Left lung (tissue), 10 donors: ENCODE results near the gene NDRG3. TPM values are rescaled to one million over a fixed set of nuclear protein-coding genes. Genes with fewer than 3 reads are reported as not detected.

Experiments
- ATAC-seq: fragments of 200-7000 bp; cut with Tn5 transposase; one replicate; pipeline ENCODE4 v1.9.1; 2020; ENCODE audit warnings: moderate library complexity
- DNase-seq, 4 donors: peaks; one replicate each; pipeline ENCODE4 v3.0.0-alpha.2; 2013 to 2020
- H3K27ac ChIP-seq, 2 donors: fragments of 200-600 bp; sonication (generic) in 1 of 2; one replicate each; pipeline versions ENCODE4 v1.5.0 to v1.8.0; 2020 to 2021
- H3K27me3 ChIP-seq, 2 donors: fragments of 200-600 bp; sonication (generic) in 1 of 2; one replicate each; pipeline versions ENCODE4 v1.5.0 to v1.8.0; 2020 to 2021
- H3K36me3 ChIP-seq, 2 donors: fragments of 200-600 bp; sonication (generic) in 1 of 2; one replicate each; pipeline versions ENCODE4 v1.5.0 to v1.8.0; 2020 to 2021
- H3K4me1 ChIP-seq, 2 donors: fragments of 200-600 bp; one replicate each; pipeline ENCODE4 v1.8.0; 2021
- H3K4me3 ChIP-seq, 2 donors: fragments of 200-600 bp; sonication (generic) in 1 of 2; one replicate each; pipeline versions ENCODE4 v1.5.0 to v1.8.0; 2020 to 2021; ENCODE audit warnings: mild to moderate bottlenecking in 1 of 2
- H3K9me3 ChIP-seq, 2 donors: fragments of 200-600 bp; sonication (generic) in 1 of 2; one replicate each; pipeline versions ENCODE4 v1.5.0 to v1.8.0; 2020 to 2021
- intact Hi-C, 2 donors: fragments of 100-400 bp; cut with DNase I; formaldehyde crosslinking; loops; one replicate each; pipeline versions ENCODE4 v1.11.2 to v1.14.2; 2022
- polyA plus RNA-seq, 6 donors: library from polyadenylated mRNA; unstranded; fragments of 120-200 nt; gene quantifications; one replicate each; pipeline ENCODE4 v1.2.1, GENCODE V29; 2013; ENCODE audit not compliant: insufficient read length in 6 of 6
- total RNA-seq, 2 donors: library from RNA; stranded (reverse); fragmentation: NEBNext Ultra II Directional; extraction: Animal tissue kit (Norgen Biotek cat#: 25700); gene quantifications; one replicate each; pipeline ENCODE4 v1.2.1, GENCODE V29; 2021
- TF ChIP-seq, protein P1 (sequence below), 2 donors: fragments of 200-600 bp; sonication (generic) in 1 of 2; IDR thresholded peaks; one replicate each; pipeline versions ENCODE4 v1.5.0 to v1.8.0; 2021; ENCODE audit warnings: antibody characterized with exemption in 2 of 2
- donor health status: DM: no; HTN: yes; CAD: no.
- donor health status: DM: no; HTN: no; CAD: no.

NDRG3 gene
- total and polyA plus RNA-seq, 8 donors, result 28.6 to 41.2 (median 33.9) TPM

DNA sequence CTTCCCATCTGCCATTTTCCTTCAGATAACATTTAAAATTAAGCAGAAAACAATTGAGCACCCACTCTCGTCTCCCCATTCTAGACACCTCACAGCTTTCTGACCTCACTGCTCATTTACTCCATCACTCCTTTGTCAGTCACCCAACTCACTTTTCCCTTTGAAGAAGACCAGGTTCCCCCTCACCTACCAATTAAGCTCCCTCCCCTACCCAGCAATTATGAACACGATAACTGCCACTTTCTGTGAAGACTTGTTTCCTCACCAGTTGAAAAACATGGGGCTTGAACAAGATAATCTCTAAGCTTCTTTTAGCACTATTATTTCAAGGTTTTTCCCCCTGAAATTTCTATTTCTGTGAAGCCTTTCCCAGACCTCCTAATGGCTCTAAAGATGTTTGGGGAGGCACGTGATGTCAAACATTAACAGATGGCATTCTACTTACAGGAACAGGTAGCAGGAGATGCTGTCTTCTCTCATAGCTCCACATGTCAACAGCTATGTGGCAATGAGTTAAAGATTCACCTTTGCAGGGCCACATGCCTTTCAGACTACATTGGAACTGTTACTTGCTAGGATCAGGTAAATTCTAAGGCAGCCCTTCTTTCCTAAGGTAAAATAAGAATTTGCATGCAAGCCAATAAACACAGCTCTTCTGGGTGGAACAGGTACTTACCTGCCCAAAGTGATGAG is 75.1 kb downstream of the NDRG3 start:
- H3K27me3 ChIP-seq, result no peaks in the 10 kb centered on the region
- H3K4me1 ChIP-seq, result no peaks in the 10 kb centered on the region
- no peak for DNase-seq
- peaks cover 0 to 12% of the 10 kb centered on the region in 2 donors for H3K36me3 ChIP-seq
- ATAC-seq, result no peak
- intact Hi-C loops, result no loop called here
- H3K27ac ChIP-seq, result no peak overlapping the region
- no peak overlapping the region for H3K4me3 ChIP-seq
- TF ChIP-seq, protein P1, sequence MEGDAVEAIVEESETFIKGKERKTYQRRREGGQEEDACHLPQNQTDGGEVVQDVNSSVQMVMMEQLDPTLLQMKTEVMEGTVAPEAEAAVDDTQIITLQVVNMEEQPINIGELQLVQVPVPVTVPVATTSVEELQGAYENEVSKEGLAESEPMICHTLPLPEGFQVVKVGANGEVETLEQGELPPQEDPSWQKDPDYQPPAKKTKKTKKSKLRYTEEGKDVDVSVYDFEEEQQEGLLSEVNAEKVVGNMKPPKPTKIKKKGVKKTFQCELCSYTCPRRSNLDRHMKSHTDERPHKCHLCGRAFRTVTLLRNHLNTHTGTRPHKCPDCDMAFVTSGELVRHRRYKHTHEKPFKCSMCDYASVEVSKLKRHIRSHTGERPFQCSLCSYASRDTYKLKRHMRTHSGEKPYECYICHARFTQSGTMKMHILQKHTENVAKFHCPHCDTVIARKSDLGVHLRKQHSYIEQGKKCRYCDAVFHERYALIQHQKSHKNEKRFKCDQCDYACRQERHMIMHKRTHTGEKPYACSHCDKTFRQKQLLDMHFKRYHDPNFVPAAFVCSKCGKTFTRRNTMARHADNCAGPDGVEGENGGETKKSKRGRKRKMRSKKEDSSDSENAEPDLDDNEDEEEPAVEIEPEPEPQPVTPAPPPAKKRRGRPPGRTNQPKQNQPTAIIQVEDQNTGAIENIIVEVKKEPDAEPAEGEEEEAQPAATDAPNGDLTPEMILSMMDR (IDR thresholded peaks at IDR 0.05), result no peak
- no peaks in the 10 kb centered on the region for H3K9me3 ChIP-seq

DNA sequence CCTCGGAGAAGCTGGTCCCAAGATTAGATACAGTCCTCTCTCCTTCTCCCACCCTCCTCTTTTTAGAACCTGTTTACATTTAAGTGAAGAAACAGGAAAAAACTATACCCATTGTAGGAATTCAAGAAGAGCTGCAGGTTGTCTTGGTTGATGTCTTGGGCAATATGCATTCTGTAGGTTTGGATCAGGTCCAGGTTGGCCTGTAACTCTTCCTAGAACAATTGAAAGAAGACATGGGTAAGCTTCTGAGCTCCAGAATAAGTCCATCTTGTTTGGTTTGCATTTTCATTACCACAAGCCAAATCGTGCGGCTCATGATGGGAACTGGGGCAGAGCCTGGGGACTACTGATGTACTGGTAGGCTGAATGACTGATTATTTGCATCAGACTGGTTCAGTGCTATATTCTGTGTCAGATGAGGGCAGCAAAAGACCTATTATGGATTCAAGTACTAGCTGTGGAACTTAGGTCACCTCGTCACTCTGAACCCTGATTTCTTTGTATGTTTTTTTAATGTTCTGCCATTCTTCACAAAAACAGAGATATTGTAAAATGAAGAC is 79.6 kb downstream of the NDRG3 start:
- DNase-seq, result peak in 1 of 4 donors; percentile 43
- intact Hi-C loops, result no loop called here
- Histone ChIP-seq H3K4me1 (peaks cover 0 to 9% of the 10 kb centered on the region in 2 donors), H3K27ac (no peak overlapping the region), H3K9me3 (no peaks in the 10 kb centered on the region), H3K27me3 (no peaks in the 10 kb centered on the region), H3K36me3 (peaks cover 0 to 29% of the 10 kb centered on the region in 2 donors), H3K4me3 (no peak overlapping the region)
- TF ChIP-seq, protein P1 (IDR thresholded peaks at IDR 0.05), result no peak
- peak; percentile 48 for ATAC-seq

GRCh38 chr20:36663031-36663430 is 82.9 kb downstream of the NDRG3 start:
- no peaks in the 10 kb centered on the region for H3K27me3 ChIP-seq
- intact Hi-C loops, result no loop called here
- ATAC-seq (no peak), DNase-seq (no peak)
- no peak overlapping the region for H3K27ac ChIP-seq
- H3K4me3 ChIP-seq, result no peak overlapping the region
- TF ChIP-seq, protein P1 (IDR thresholded peaks at IDR 0.05), result no peak
- H3K9me3 ChIP-seq, result no peaks in the 10 kb centered on the region
- peaks cover 0 to 37% of the 10 kb centered on the region in 2 donors for H3K36me3 ChIP-seq
- H3K4me1 ChIP-seq, result peaks cover 0 to 9% of the 10 kb centered on the region in 2 donors

- Histone ChIP-seq H3K9me3 (no peaks in the 10 kb centered on the region), H3K36me3 (peaks cover 0 to 45% of the 10 kb centered on the region in 2 donors), H3K4me1 (peaks cover 0 to 7% of the 10 kb centered on the region in 2 donors), H3K27me3 (no peaks in the 10 kb centered on the region), H3K27ac (no peak overlapping the region), H3K4me3 (no peak overlapping the region)
- no peak for DNase-seq
- TF ChIP-seq, protein P1 (IDR thresholded peaks at IDR 0.05), result no peak
- intact Hi-C loops, result no loop called here
- ATAC-seq, result no peak
Observed at GRCh38 chr20:36658300-36658699, 87.6 kb downstream of the NDRG3 start.

- peaks cover 0 to 58% of the 10 kb centered on the region in 2 donors for H3K36me3 ChIP-seq
Observed at GRCh38 chr20:36656733-36657132, 89.2 kb downstream of the NDRG3 start.

More at GRCh38 chr20:36656733-36657132, 89.2 kb downstream of the NDRG3 start:
- intact Hi-C loops, result no loop called here
- no peaks in the 10 kb centered on the region for H3K4me1 ChIP-seq
- H3K4me3 ChIP-seq, result no peak overlapping the region
- no peak for ATAC-seq
- H3K27ac ChIP-seq, result no peak overlapping the region
- TF ChIP-seq, protein P1 (IDR thresholded peaks at IDR 0.05), result no peak
- H3K9me3 ChIP-seq, result no peaks in the 10 kb centered on the region
- DNase-seq, result no peak
- H3K27me3 ChIP-seq, result no peaks in the 10 kb centered on the region
